PFSK-1 (cell line): Measurements from ENCODE around the gene REV3L.

ENCODE experiments used
- FOXP2 ChIP-seq: optimal IDR thresholded peaks from 2 replicates; pipeline ENCODE3; 2011; ENCODE audit warnings: borderline replicate concordance, control low read depth, inconsistent platforms; ENCODE audit not compliant: insufficient read depth; ENCODE audit errors: extremely low read length, extremely low read depth
- POLR2AphosphoS5 ChIP-seq: IDR thresholded peaks from 2 replicates; pipeline ENCODE4 v1.6.1; 2012; ENCODE audit warnings: low read depth, mild to moderate bottlenecking, control low read depth, low read length, moderate library complexity
- REST ChIP-seq, 2 experiments: IDR thresholded peaks; 2 replicates each; pipeline versions ENCODE4 v1.6.1 to v1.8.0; 2011 to 2012; ENCODE audit warnings: low read depth in 2 of 2, low read length in 2 of 2, control low read depth in 1 of 2, inconsistent platforms in 1 of 2, mild to moderate bottlenecking in 1 of 2, moderate library complexity in 1 of 2; ENCODE audit not compliant: insufficient read depth in 1 of 2
- SIN3A ChIP-seq: IDR thresholded peaks from 2 replicates; pipeline ENCODE4 v1.6.1; 2012; ENCODE audit warnings: mild to moderate bottlenecking, low read length, moderate library complexity, borderline replicate concordance; ENCODE audit not compliant: insufficient read depth
- TAF1 ChIP-seq: IDR thresholded peaks from 2 replicates; pipeline ENCODE4 v1.6.1; 2012; ENCODE audit warnings: low read length, control low read depth, borderline replicate concordance; ENCODE audit not compliant: insufficient read depth

Gene REV3L

GRCh38 chr6:111423055-111423633 lies 59.9 kb downstream of the REV3L start:
- TF ChIP-seq FOXP2, result no peak
- no peak for TF ChIP-seq POLR2AphosphoS5
- TF ChIP-seq SIN3A, result no peak
- no peak for TF ChIP-seq REST (IDR thresholded peaks at IDR 0.05; ENCODE audit: insufficient read depth in 1 of 2, low read depth in 2 of 2, low read length in 2 of 2)
- TF ChIP-seq TAF1, result no peak

DNA sequence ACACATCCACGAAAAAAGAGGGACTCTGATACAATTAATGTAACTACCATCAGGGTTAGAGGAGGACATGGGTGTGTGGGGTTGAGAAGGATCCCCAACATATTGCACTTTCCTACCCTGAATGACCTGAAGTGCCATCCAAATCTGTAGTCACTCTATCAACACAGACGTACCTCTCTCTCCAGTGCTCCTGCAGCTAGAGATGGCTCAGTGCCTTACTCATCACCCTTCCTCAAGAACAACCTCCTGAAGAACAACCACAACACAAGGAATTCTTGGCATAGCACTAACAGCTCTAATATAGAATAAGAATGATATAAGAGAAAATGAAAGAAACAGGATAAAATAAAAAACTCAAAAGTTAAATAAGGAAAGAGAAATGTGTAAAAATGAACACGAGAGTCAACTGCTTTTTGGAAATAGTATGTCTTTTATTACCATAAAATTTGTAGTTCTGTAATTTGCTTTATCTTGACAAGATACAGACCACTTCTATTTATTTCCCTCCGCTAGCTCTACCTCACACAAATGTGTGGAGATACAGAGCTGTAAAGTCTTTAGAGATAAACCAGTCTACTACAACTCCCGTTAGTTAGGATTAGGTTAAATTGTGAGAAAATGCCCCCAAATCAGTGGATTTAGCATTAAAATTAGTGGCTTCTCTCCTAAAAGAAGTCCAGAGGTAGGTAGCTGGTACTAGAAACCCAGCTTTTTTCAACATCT lies 63.9 kb downstream of the REV3L start:
- TF ChIP-seq FOXP2 (no peak), SIN3A (no peak), REST (IDR thresholded peaks at IDR 0.05; ENCODE audit: insufficient read depth in 1 of 2, low read depth in 2 of 2, low read length in 2 of 2) (no peak), TAF1 (no peak), POLR2AphosphoS5 (no peak)

DNA sequence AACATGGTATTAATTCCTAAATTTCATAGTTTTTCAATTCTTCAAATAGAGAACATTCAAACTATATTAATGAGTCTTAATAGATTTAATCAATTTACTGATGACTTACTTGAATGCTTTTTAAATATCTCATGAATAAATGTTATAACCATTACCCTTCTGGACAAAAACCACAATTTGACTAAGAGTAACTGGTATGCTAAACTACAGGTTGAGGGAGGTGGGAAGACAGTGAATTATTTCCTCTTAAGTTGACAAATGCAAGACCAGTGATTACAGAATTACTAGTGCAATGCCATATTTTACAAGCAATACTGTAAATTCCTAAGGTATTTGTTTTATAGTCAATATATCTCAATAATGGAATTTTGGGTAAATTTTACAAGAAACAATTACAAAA lies 65.1 kb downstream of the REV3L start:
- no peak for TF ChIP-seq TAF1
- TF ChIP-seq SIN3A, result no peak
- no peak for TF ChIP-seq REST (IDR thresholded peaks at IDR 0.05; ENCODE audit: insufficient read depth in 1 of 2, low read depth in 2 of 2, low read length in 2 of 2)
- no peak for TF ChIP-seq FOXP2
- TF ChIP-seq POLR2AphosphoS5, result no peak

GRCh38 chr6:111417181-111417585 lies 65.8 kb downstream of the REV3L start:
- TF ChIP-seq REST (IDR thresholded peaks at IDR 0.05; ENCODE audit: insufficient read depth in 1 of 2, low read depth in 2 of 2, low read length in 2 of 2) (no peak), POLR2AphosphoS5 (no peak), SIN3A (no peak), TAF1 (no peak), FOXP2 (no peak)
